GM19025 (cell line): Measurements from ENCODE around the gene ZNF524.
"Not testable (repeated sequence)": the region's sequence is repeated elsewhere in the genome, so short reads cannot be mapped to it uniquely, and the experiment has no call there.

Experiments used
- ATAC-seq: cut with Tn5 transposase; IDR thresholded peaks from one replicate; pipeline ENCODE4 v1.9.1; 2021; ENCODE audit warnings: mild to moderate bottlenecking, low read depth, moderate library complexity; ENCODE audit not compliant: unreplicated experiment

ZNF524 gene

GRCh38 chr19:55581145-55581822 is 18.8 kb upstream of the ZNF524 start:
- ATAC-seq: no peak

GRCh38 chr19:55581823-55582223 is 18.3 kb upstream of the ZNF524 start:
- ATAC-seq: no peak

DNA sequence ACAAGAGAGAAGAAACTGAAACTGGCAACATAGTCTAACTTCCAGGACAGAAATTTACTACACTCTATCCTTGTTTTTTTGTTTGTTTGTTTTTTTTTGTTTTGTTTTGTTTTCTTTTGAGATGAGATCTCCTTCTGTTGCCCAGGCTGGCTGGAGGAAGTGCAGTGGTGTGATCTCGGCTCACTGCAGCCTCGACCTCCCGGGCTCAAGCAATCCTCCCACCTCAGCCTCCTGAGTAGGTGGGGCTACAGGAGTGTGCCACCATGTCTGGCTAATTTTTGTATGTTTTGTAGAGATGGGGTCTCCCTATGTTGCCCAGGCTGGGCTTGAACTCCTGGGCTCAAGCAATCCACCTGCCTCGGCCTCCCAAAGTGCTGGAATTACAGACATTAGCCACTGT is 17.8 kb upstream of the ZNF524 start:
- ATAC-seq: not testable (repeated sequence)

DNA sequence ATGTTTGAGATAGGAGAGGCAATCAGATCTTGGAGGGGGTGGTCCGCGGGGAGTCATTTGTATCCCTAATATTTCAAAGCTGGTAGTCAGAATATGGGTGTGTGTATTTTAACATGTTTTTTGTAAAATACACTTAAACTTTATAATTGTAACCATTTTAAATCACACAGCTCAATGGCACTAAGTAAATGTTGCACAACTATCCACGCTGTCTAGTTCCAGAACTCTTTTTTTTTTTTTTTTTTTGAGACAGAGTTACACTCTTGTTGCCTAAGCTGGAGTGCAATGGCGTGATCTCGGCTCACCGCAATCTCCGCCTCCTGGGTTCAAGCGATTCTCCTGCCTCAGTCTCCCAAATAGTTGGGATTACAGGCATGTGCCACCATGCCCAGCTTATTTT is 16.2 kb upstream of the ZNF524 start:
- ATAC-seq: not testable (repeated sequence)

GRCh38 chr19:55584871-55585270 is 15.2 kb upstream of the ZNF524 start:
- no peak for ATAC-seq

DNA sequence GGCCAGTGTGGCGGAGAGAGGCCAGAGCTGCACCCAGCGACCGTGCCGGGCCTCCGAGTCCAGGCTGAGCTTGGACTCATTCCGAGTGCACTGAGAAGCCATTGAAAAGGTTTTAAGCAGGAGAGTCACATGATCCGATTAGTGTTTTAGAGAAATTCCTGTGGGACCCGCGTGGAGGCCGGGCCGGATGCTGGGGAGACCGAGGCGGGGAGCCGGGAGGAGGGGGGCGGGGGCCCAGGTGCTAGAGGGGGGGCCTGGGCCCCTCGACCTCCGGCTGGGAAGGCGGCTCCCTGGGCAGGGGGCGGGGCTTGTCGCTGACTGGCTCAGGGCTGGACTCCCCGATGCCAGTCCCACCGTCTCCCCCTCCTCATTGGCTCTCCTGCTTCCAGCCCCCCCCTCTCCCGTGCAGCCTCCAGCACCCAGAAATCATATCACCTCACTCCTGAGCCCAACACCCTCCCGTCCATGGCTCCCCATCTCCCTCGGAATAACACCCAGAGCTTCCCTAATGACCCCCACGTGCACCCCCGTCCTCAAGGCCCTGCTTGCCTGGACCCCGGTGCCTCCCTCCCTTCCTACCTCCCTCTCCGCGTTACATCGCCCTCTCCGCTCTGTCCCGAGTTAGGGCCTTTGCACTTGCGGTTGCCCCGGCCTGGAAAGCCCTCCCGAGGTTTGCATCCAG is 14.3 kb upstream of the ZNF524 start:
- ATAC-seq: no peak

DNA sequence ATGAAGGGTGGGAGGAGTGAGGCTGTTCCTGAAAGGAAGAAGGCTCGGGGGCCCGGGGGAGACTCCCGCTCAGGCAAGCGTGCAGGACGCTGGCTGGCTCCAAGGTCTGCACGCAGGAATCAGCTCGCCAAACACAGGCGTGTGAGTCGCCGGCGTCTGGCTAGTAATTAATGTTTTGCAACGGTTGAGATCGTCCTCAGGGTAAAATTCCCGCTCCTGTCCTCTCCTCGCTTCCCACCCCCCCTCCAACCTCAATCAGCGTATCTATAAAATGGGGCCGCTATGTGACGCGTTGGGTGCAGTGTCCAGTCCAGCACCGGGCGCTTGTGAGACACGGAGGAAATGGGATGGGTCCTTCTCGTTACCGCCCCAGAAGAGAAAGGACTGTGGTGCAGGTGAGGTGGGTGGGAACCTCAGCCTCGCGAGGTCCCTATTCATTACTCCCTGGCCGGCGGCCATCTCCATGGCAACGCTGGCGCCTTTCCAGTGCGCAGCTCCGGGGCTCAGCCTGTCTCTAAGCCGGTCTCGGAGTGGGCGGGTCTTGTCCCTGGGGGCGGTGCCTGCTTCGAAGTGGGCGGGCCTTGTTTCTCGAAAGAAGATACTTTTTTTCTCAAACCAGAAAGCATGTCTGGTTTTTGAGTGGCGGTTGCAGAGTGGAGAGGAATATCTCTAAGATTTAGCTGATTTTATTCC is 13.0 kb upstream of the ZNF524 start:
- peak; percentile 82 for ATAC-seq

- ATAC-seq: no peak
Observed at GRCh38 chr19:55588738-55589137, 11.3 kb upstream of the ZNF524 start.

GRCh38 chr19:55590109-55590508 is 10.0 kb upstream of the ZNF524 start:
- ATAC-seq: no peak

DNA sequence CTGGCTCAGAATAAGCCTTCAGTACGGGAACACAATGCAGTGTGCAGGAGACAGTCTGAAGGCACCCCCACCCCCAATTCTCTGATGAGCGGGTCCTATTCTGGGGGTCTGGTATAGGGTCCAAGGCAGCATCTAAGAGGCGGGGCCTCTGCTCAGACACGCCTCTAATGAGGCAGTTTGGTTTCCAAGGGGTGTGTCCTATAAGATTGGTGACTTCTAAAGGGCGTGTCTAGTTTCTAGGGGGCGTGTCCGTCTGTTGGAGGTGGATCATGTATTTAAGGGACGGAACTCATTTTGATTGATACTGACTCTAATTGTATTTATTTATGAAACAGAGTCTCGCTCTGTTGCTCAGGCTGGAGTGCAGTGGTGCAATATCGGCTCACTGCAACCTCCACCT is 9.5 kb upstream of the ZNF524 start:
- ATAC-seq: no peak

- no peak for ATAC-seq
Observed at GRCh38 chr19:55591555-55591954, 8.5 kb upstream of the ZNF524 start.

DNA sequence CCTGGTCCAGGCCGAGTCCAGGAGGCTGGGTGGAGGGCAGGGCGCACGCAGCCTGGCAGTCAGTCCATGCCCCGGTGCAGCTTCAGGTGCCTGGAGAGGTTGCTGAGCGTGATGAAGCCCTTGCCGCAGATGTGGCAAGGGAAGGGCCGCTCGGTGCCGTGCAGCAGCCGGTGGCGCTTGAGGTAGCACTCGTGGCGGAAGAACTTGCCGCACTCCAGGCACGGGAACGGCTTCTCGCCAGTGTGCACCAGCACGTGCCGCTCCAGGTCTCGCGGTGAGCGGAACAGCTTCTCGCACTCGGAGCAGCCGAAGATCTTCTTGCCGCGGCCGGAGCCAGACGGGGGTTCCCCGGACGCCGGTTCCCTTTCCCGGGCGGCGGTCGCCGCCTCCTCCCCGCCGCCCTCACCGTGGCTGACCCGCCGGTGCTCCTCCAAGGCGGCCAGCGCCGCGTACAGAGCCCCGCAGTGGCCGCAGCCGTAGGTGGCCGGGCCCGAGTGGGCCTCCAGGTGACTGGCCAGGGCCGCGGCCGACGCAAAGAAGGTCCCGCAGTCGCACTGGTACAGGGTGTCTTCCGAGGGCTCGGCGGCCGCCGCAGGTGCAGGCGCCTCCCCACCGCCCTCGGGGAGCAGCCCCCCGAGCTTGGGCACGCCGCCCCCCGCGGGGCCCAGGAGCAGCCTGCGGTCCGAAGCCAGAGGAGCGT is 7.5 kb upstream of the ZNF524 start:
- no peak for ATAC-seq

GRCh38 chr19:55593096-55593772 is 6.9 kb upstream of the ZNF524 start:
- no peak for ATAC-seq

DNA sequence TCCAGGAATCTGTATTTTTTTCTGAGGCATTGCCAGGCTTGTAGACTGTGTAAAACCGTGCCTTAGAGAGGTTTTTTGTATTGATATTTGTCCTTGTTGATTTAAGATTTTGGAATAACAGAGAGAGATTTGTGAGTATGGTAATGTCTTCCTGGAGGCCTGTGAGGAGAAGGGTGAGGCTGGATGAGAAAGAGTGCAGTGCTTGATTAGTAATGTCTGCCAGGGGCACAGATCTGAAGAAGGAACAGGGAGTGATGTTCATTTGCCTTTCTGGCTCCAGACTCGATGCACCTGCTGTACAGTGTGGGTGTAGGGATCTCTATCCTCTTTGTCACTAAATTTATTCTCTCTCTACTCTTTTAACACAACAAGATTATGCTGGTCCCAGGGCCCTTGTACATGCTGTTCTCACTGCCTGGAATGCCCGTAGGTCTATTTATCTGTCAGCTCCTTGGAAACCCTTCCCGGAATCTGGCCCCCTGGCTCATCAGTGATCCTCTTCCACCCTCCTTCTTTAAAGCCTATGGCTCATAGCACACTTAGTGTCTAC is 5.0 kb upstream of the ZNF524 start:
- ATAC-seq: no peak

GRCh38 chr19:55596304-55596703 is 3.8 kb upstream of the ZNF524 start:
- ATAC-seq: no peak

- no peak for ATAC-seq
Observed at GRCh38 chr19:55597501-55597921, 2.6 kb upstream of the ZNF524 start.

- ATAC-seq: no peak
Observed at GRCh38 chr19:55598034-55598433, 2.1 kb upstream of the ZNF524 start.

DNA sequence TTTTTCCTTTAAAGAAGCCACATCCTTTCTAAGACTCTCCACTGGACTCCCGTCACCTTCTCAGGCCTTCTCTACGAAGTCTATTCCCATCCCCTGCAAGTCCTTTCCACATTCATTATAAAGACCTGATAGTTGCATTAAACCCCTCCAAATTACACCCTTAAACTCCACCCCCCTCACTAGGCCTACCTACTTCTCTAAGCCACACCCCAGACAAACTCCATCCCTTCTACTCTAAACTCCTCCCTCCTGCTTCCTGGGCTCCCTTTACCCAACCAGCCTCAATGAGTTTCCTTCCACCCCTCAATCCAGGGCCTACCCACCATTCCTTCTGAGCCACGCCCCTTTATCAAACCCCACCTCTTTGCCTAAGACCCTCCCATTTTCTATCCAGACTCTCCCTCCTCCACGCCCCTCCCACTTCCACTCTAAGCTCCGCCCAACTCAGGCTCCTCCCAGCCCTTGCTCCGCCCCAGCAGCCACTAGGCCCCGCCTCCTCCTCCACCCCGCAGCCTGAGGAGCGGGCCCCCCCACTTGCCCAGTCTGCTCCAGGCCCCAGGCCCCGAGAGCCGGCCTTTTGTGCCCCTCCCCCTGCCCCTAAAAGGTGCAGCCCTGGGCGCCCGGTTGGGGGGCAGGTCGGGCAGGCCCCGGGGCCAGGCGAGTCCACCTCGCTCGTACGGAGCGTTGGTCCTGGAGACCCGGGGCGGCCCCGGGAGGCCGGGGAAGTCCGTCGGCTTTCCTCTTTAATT is 1.2 kb upstream of the ZNF524 start:
- ATAC-seq: peak; percentile 35

GRCh38 chr19:55599468-55599841 is 633 bp upstream of the ZNF524 start, which contains the start of gene FIZ1:
FIZ1 (minus strand) TSS chr19:55599517; CDS start chr19:55597865, 1,652 bp downstream.
- ATAC-seq: peak; percentile 40

DNA sequence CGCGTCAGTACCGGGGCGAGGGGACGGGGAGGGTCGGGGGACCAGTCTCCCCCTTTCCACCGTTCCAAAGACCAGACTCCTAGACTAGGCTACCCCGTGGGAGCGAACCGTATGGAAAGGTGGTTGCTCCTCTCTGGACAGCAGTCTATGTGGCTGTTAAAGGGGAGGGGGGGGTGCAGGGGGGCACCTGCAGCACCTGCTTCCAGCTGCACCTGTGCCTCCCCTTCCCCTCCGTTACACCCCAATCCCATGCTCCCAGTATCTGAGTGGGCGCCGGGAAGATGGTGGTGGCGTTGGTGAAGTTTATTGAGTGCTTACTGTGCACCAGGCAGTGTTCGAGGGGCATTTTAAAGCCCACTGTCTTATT is 557 bp downstream of the ZNF524 start:
- ATAC-seq: no peak
